GM21390 (cell line): ENCODE data around the gene HECW1.
"Not testable (repeated sequence)": the region's sequence is repeated elsewhere in the genome, so short reads cannot be mapped to it uniquely, and the experiment has no call there.

Experiments
- ATAC-seq: cut with Tn5 transposase; IDR thresholded peaks from one replicate; pipeline ENCODE4 v1.9.1; 2021; ENCODE audit not compliant: unreplicated experiment

HECW1 gene

GRCh38 chr7:43302773-43303460 lies 190.5 kb downstream of the HECW1 start:
- ATAC-seq = no peak

GRCh38 chr7:43303740-43304241 lies 191.3 kb downstream of the HECW1 start:
- no peak for ATAC-seq

- no peak for ATAC-seq
These were observed 194.0 kb downstream of the HECW1 start for GRCh38 chr7:43306404-43306803.

- no peak for ATAC-seq
These were observed 195.1 kb downstream of the HECW1 start for GRCh38 chr7:43307522-43307921.

- no peak for ATAC-seq
These were observed 196.7 kb downstream of the HECW1 start for GRCh38 chr7:43308913-43309705.

GRCh38 chr7:43309706-43310022 lies 197.2 kb downstream of the HECW1 start:
- ATAC-seq = no peak

- ATAC-seq = no peak
These were observed 198.6 kb downstream of the HECW1 start for GRCh38 chr7:43311052-43311451.

GRCh38 chr7:43311694-43312093 lies 199.2 kb downstream of the HECW1 start:
- ATAC-seq = no peak

GRCh38 chr7:43313628-43314378 lies 201.4 kb downstream of the HECW1 start:
- ATAC-seq = no peak

- no peak for ATAC-seq
These were observed 202.1 kb downstream of the HECW1 start for GRCh38 chr7:43314379-43315158.

- ATAC-seq = no peak
These were observed 204.6 kb downstream of the HECW1 start for GRCh38 chr7:43317075-43317474.

GRCh38 chr7:43318188-43318770 lies 205.8 kb downstream of the HECW1 start:
- no peak for ATAC-seq

GRCh38 chr7:43325595-43325994 lies 213.1 kb downstream of the HECW1 start:
- no peak for ATAC-seq

GRCh38 chr7:43328336-43328735 lies 215.9 kb downstream of the HECW1 start:
- no peak for ATAC-seq

GRCh38 chr7:43328785-43329380 lies 216.4 kb downstream of the HECW1 start:
- ATAC-seq = no peak

GRCh38 chr7:43332193-43332796 lies 219.8 kb downstream of the HECW1 start:
- no peak for ATAC-seq

GRCh38 chr7:43337191-43337590 lies 224.7 kb downstream of the HECW1 start:
- ATAC-seq = no peak

- no peak for ATAC-seq
These were observed 225.4 kb downstream of the HECW1 start for GRCh38 chr7:43337811-43338210.

GRCh38 chr7:43341132-43341531 lies 228.7 kb downstream of the HECW1 start:
- ATAC-seq = no peak

- ATAC-seq = not testable (repeated sequence)
These were observed 231.0 kb downstream of the HECW1 start for GRCh38 chr7:43343417-43343816.
